ENCODE results near the gene SH3TC1.

DNA sequence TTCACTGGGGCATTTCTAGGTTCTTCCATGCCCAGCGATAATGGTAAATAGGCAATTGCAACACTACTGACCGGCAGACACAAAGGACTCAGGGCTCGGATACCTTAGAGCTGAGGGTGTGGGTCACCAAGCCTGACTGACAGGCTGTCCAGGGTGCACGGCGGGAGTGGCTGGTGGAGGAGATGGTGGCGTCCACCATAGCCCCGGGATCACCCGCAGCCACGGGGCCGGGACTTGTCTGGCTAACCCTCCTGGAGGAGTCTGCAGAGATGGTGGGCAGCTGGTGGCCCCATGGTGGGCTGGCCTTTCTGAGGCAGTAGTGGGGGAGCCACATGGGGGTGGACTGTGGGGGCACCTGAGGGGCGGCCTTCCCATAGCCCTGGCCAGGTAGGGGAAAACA, 28.7 kb upstream of the SH3TC1 start:
- TF ChIP-seq, protein P1, sequence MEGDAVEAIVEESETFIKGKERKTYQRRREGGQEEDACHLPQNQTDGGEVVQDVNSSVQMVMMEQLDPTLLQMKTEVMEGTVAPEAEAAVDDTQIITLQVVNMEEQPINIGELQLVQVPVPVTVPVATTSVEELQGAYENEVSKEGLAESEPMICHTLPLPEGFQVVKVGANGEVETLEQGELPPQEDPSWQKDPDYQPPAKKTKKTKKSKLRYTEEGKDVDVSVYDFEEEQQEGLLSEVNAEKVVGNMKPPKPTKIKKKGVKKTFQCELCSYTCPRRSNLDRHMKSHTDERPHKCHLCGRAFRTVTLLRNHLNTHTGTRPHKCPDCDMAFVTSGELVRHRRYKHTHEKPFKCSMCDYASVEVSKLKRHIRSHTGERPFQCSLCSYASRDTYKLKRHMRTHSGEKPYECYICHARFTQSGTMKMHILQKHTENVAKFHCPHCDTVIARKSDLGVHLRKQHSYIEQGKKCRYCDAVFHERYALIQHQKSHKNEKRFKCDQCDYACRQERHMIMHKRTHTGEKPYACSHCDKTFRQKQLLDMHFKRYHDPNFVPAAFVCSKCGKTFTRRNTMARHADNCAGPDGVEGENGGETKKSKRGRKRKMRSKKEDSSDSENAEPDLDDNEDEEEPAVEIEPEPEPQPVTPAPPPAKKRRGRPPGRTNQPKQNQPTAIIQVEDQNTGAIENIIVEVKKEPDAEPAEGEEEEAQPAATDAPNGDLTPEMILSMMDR (IDR thresholded peaks at IDR 0.05; ENCODE audit: insufficient read depth, low read length) = no peak
- no peak for TF ChIP-seq GABPA (IDR thresholded peaks at IDR 0.05; ENCODE audit: low read depth)
- no peak for TF ChIP-seq SPI1 (IDR thresholded peaks at IDR 0.05; ENCODE audit: borderline replicate concordance, low read depth)
- no peak for TF ChIP-seq POLR2AphosphoS5 (IDR thresholded peaks at IDR 0.05; ENCODE audit: low read depth)
